ENCODE data around the gene KICS2. TPM values are rescaled to one million over a fixed set of nuclear protein-coding genes. Genes with fewer than 3 reads are reported as not detected.

KICS2 gene
- total and polyA plus RNA-seq, 2 of the 13 experiments (the other 11 are each of a cell fraction or from before 2014, with no cell fraction given), result 3.5 to 6.6 TPM

GRCh38 chr12:64222009-64222765, at the start of gene KICS2 (continued):
- TF ChIP-seq NFAT5 (CRISPR knock-in tag; IDR thresholded peaks at IDR 0.05), result no peak
- TF ChIP-seq ZNF451 (CRISPR knock-in tag; IDR thresholded peaks at IDR 0.05), result no peak
- TF ChIP-seq TAF15 (IDR thresholded peaks at IDR 0.05; ENCODE audit: low read depth, low read length, poor library complexity, severe bottlenecking), result peak; percentile 53
- peak; percentile 82 for TF ChIP-seq ZNF430 (CRISPR knock-in tag; IDR thresholded peaks at IDR 0.05)
- 0 out of 2 replicates have a peak, but pooled peaks have one; percentile 78 for TF ChIP-seq ZNF329 (CRISPR knock-in tag; IDR thresholded peaks at IDR 0.05; ENCODE audit: low read depth)
- TF ChIP-seq PPARG (CRISPR knock-in tag; conservative IDR thresholded peaks at IDR 0.05), result 0 out of 2 replicates have a peak, but pooled peaks have one; percentile 31
- peak; percentile 6; the same call in 1 of the 2 replicates for TF ChIP-seq RAD51 (IDR thresholded peaks at IDR 0.05; ENCODE audit: borderline replicate concordance)
- TF ChIP-seq HNF4G (IDR thresholded peaks at IDR 0.05; ENCODE audit: borderline replicate concordance, low read depth, low read length), result no peak
- TF ChIP-seq HNF4G (CRISPR knock-in tag; IDR thresholded peaks at IDR 0.05; ENCODE audit: borderline replicate concordance, low read depth), result no peak
- no peak for TF ChIP-seq ZBTB2 (CRISPR knock-in tag; IDR thresholded peaks at IDR 0.05; ENCODE audit: low read depth)
- TF ChIP-seq KDM6A (CRISPR knock-in tag; IDR thresholded peaks at IDR 0.05; ENCODE audit: low read depth), result no peak
- TF ChIP-seq AHDC1 (CRISPR knock-in tag; IDR thresholded peaks at IDR 0.05; ENCODE audit: borderline replicate concordance), result no peak; the same call in 1 of the 2 replicates
- TF ChIP-seq TBX3 (IDR thresholded peaks at IDR 0.05; ENCODE audit: borderline replicate concordance), result no peak
- TF ChIP-seq ZSCAN9 (CRISPR knock-in tag; IDR thresholded peaks at IDR 0.05; ENCODE audit: borderline replicate concordance), result peak; percentile 55; the same call in 1 of the 2 replicates
- TF ChIP-seq ZNF547 (CRISPR knock-in tag; IDR thresholded peaks at IDR 0.05), result peak; percentile 88
- peak; percentile 56; the same call in 1 of the 2 replicates for TF ChIP-seq ZNF251 (CRISPR knock-in tag; IDR thresholded peaks at IDR 0.05)
